H1 (cell line): ENCODE results near the gene PTPN1. TPM values are rescaled to one million over a fixed set of nuclear protein-coding genes. Genes with fewer than 3 reads are reported as not detected.

Source experiments
- CTCF ChIA-PET: fragments of 300-600 bp; sonication (Branson Sonifier 250); formaldehyde crosslinking; loops from one replicate; lab custom pipeline; 2021; ENCODE audit not compliant: partially characterized antibody; lab: Charles Lee
- POLR2A ChIA-PET: fragments of 300-600 bp; sonication (Branson Sonifier 250); formaldehyde crosslinking; loops from one replicate; lab custom pipeline; 2021; ENCODE audit warnings: inconsistent platforms; ENCODE audit not compliant: partially characterized antibody; lab: Charles Lee
- DNase-seq, 2 experiments: peaks; one replicate each; pipeline versions ENCODE4 v3.0.0 to v3.0.0-alpha.2; 2010 to 2022; ENCODE audit warnings: low spot score in 2 of 2, low read depth in 1 of 2, mixed read lengths in 1 of 2
- FAIRE-seq: peaks from 2 replicates; lab custom pipeline; 2011; peaks lifted over from hg19 to GRCh38; lab: Jason Lieb, UNC
- H2AFZ ChIP-seq: 2 replicates; pipeline ENCODE4 v1.8.1; 2012; ENCODE audit warnings: low read length, inconsistent platforms
- H2AK5ac ChIP-seq: 2 replicates; pipeline ENCODE4 v1.6.1; 2013; ENCODE audit warnings: low read depth, low read length
- H2BK120ac ChIP-seq: replicated peaks from 2 replicates; pipeline ENCODE3; 2013; ENCODE audit warnings: low read depth, low read length, inconsistent platforms
- H2BK12ac ChIP-seq: 2 replicates; pipeline ENCODE4 v1.6.1; 2013; ENCODE audit warnings: low read depth, low read length
- H2BK15ac ChIP-seq: 2 replicates; pipeline ENCODE4 v1.6.1; 2013; ENCODE audit warnings: low read length
- H2BK20ac ChIP-seq: 2 replicates; pipeline ENCODE4 v1.6.1; 2013; ENCODE audit warnings: low read length
- H2BK5ac ChIP-seq: 2 replicates; pipeline ENCODE4 v1.6.1; 2013; ENCODE audit warnings: low read depth, low read length
- H3K14ac ChIP-seq: 2 replicates; pipeline ENCODE4 v1.6.1; 2013; ENCODE audit warnings: inconsistent platforms; ENCODE audit not compliant: insufficient read length
- H3K18ac ChIP-seq: 2 replicates; pipeline ENCODE4 v1.6.1; 2013; ENCODE audit warnings: low read length; ENCODE audit errors: extremely low read depth
- H3K23ac ChIP-seq: 2 replicates; pipeline ENCODE4 v1.6.1; 2013; ENCODE audit warnings: inconsistent platforms; ENCODE audit not compliant: insufficient read length
- H3K23me2 ChIP-seq: 2 replicates; pipeline ENCODE4 v1.6.1; 2013; ENCODE audit warnings: low read depth, low read length
- H3K27ac ChIP-seq: 2 replicates; pipeline ENCODE4 v1.6.1; 2011; ENCODE audit warnings: low read depth, low read length, inconsistent platforms
- H3K27me3 ChIP-seq, 4 experiments: replicated peaks in 1 of 4; 1 replicate in 1 of 4; 2 replicates in 3 of 4; pipeline versions ENCODE4 v1.6.1 to v1.8.1; 2011 to 2013; ENCODE audit warnings: low read length in 3 of 4, mild to moderate bottlenecking in 3 of 4, inconsistent platforms in 2 of 4, mixed read lengths in 2 of 4, moderate library complexity in 1 of 4; ENCODE audit not compliant: control insufficient read depth in 3 of 4, insufficient read depth in 3 of 4; ENCODE audit errors: extremely low read depth in 1 of 4
- H3K36me3 ChIP-seq, 4 experiments: 2 replicates each; pipeline versions ENCODE4 v1.6.1 to v1.8.1; 2011 to 2013; ENCODE audit warnings: mild to moderate bottlenecking in 4 of 4, low read length in 3 of 4, moderate library complexity in 2 of 4, control low read depth in 1 of 4, inconsistent platforms in 1 of 4; ENCODE audit not compliant: insufficient read depth in 4 of 4, control insufficient read depth in 2 of 4
- H3K4ac ChIP-seq: replicated peaks from 2 replicates; pipeline ENCODE3; 2013; ENCODE audit warnings: low read length, low read depth, mixed read lengths, inconsistent platforms; ENCODE audit not compliant: insufficient read length
- H3K4me1 ChIP-seq, 4 experiments: replicated peaks in 1 of 4; 1 replicate in 1 of 4; 2 replicates in 3 of 4; pipeline versions ENCODE4 v1.6.1 to v1.8.1; 2011 to 2013; ENCODE audit warnings: low read length in 3 of 4, inconsistent platforms in 2 of 4, mixed read lengths in 1 of 4; ENCODE audit not compliant: insufficient read depth in 4 of 4, control insufficient read depth in 3 of 4
- H3K4me2 ChIP-seq, 2 experiments: 2 replicates each; pipeline versions ENCODE4 v1.6.1 to v1.8.1; 2011 to 2013; ENCODE audit warnings: low read depth in 2 of 2, low read length in 2 of 2, control low read depth in 1 of 2, inconsistent platforms in 1 of 2, mild to moderate bottlenecking in 1 of 2; ENCODE audit not compliant: insufficient read depth in 1 of 2
- H3K4me3 ChIP-seq, 4 experiments: fragments of 200-600, 300-600 bp in 1 of 4; sonication (generic), shearing (Covaris generic), sonication (Bioruptor Twin) in 1 of 4; 2 replicates each; pipeline versions ENCODE4 v1.5.1 to v1.8.1; 2011 to 2016; ENCODE audit warnings: low read length in 4 of 4, low read depth in 3 of 4, control low read depth in 2 of 4, inconsistent platforms in 2 of 4, mild to moderate bottlenecking in 2 of 4, mixed read lengths in 1 of 4, moderate library complexity in 1 of 4; ENCODE audit not compliant: insufficient read depth in 2 of 4; ENCODE audit errors: extremely low read depth in 1 of 4
- H3K56ac ChIP-seq: replicated peaks from 2 replicates; pipeline ENCODE3; 2013; ENCODE audit warnings: low read depth, mild to moderate bottlenecking, mixed read lengths, low read length, inconsistent platforms; ENCODE audit not compliant: insufficient read length
- H3K79me1 ChIP-seq: 2 replicates; pipeline ENCODE4 v1.6.1; 2013; ENCODE audit warnings: low read depth, low read length, control low read depth
- H3K79me2 ChIP-seq, 2 experiments: 2 replicates each; pipeline versions ENCODE4 v1.6.1 to v1.8.1; 2012 to 2013; ENCODE audit warnings: low read length in 2 of 2, mild to moderate bottlenecking in 2 of 2, inconsistent platforms in 1 of 2; ENCODE audit not compliant: insufficient read depth in 2 of 2, control insufficient read depth in 1 of 2
- H3K9ac ChIP-seq, 4 experiments: replicated peaks in 1 of 4; 1 replicate in 1 of 4; 2 replicates in 3 of 4; pipeline versions ENCODE4 v1.6.1 to v1.8.1; 2011 to 2013; ENCODE audit warnings: low read depth in 3 of 4, low read length in 3 of 4, control low read depth in 2 of 4, mild to moderate bottlenecking in 2 of 4, moderate library complexity in 2 of 4, inconsistent platforms in 1 of 4; ENCODE audit errors: extremely low read depth in 1 of 4
- H3K9me3 ChIP-seq, 2 experiments: 2 replicates each; pipeline versions ENCODE4 v1.6.1 to v1.8.1; 2012 to 2013; ENCODE audit warnings: mild to moderate bottlenecking in 2 of 2, moderate library complexity in 2 of 2, control low read depth in 1 of 2, inconsistent platforms in 1 of 2, low read depth in 1 of 2, low read length in 1 of 2, mixed read lengths in 1 of 2; ENCODE audit not compliant: insufficient read depth in 2 of 2
- H4K20me1 ChIP-seq, 2 experiments: replicated peaks in 1 of 2; 2 replicates each; pipeline versions ENCODE3 to v1.8.1; 2011 to 2013; ENCODE audit warnings: inconsistent platforms in 2 of 2, low read length in 2 of 2, mild to moderate bottlenecking in 1 of 2; ENCODE audit not compliant: insufficient read depth in 2 of 2, control insufficient read depth in 1 of 2
- H4K5ac ChIP-seq: 2 replicates; pipeline ENCODE4 v1.6.1; 2013; ENCODE audit warnings: low read length, low read depth, mixed read lengths, inconsistent platforms; ENCODE audit not compliant: insufficient read length
- H4K8ac ChIP-seq: 2 replicates; pipeline ENCODE4 v1.8.0; 2013; ENCODE audit warnings: mild to moderate bottlenecking, moderate library complexity, low read length, inconsistent platforms; ENCODE audit not compliant: insufficient read depth; ENCODE audit errors: extremely low read depth
- H4K91ac ChIP-seq: replicated peaks from 2 replicates; pipeline ENCODE3; 2013; ENCODE audit warnings: low read length, mixed read lengths, inconsistent platforms; ENCODE audit not compliant: insufficient read length
- JUN ChIP-seq: IDR thresholded peaks from 2 replicates; pipeline ENCODE4 v1.6.1; 2011; ENCODE audit warnings: low read depth, mild to moderate bottlenecking, improper control_type of control experiment, low read length
- JUND ChIP-seq: IDR thresholded peaks from 2 replicates; pipeline ENCODE4 v1.6.1; 2011; ENCODE audit warnings: mild to moderate bottlenecking, improper control_type of control experiment, low read length
- POU5F1 ChIP-seq: IDR thresholded peaks from 2 replicates; pipeline ENCODE4 v1.6.1; 2011; ENCODE audit warnings: low read depth, mild to moderate bottlenecking, low read length, moderate library complexity
- RXRA ChIP-seq: IDR thresholded peaks from 2 replicates; pipeline ENCODE4 v1.6.1; 2011; ENCODE audit warnings: low read depth, mild to moderate bottlenecking, low read length, moderate library complexity; ENCODE audit not compliant: insufficient read depth
- SIN3A ChIP-seq, 2 experiments: IDR thresholded peaks in 1 of 2; conservative IDR thresholded peaks in 1 of 2; 2 replicates each; pipeline ENCODE4 v1.6.1; 2011 to 2012; ENCODE audit warnings: low read length in 2 of 2, improper control_type of control experiment in 1 of 2, low read depth in 1 of 2, mild to moderate bottlenecking in 1 of 2
- SUZ12 ChIP-seq: fragments of 200-600 bp; sonication (generic); IDR thresholded peaks from 2 replicates; pipeline ENCODE4 v1.6.1; 2012; ENCODE audit warnings: mild to moderate bottlenecking, inconsistent platforms, low read length, moderate library complexity, mixed read lengths
- WGBS, 2 experiments: shearing (Covaris generic) in 1 of 2; methylation state at CpG; one replicate each; pipeline versions ENCODE4 v1.1.6 to v1.1.7; 2013 to 2015; ENCODE audit warnings: low lambda C conversion rate in 2 of 2, mixed read lengths in 2 of 2, inconsistent platforms in 1 of 2, low coverage in 1 of 2, missing lambda C conversion rate in 1 of 2; ENCODE audit not compliant: insufficient replicate concordance in 2 of 2, insufficient coverage in 1 of 2, insufficient read length in 1 of 2; ENCODE audit errors: extremely low coverage in 1 of 2, missing lambda C conversion rate in 1 of 2; 5-methylcytosine and 5-hydroxymethylcytosine counted together
- polyA plus RNA-seq, 7 experiments: library from polyadenylated mRNA; depleted of rRNA in 3 of 7; stranded (reverse) in 5 of 7; unstranded in 2 of 7; fragments of >200 nt in 5 of 7; fragments of 200-250 nt in 2 of 7; gene quantifications; 1 replicate in 5 of 7; 2 replicates in 1 of 7; 4 replicates in 1 of 7; pipeline versions ENCODE4 v1.2.1 to v1.2.3, GENCODE V29; 2011 to 2013; ENCODE audit warnings: missing spikeins in 2 of 7, mixed read lengths in 2 of 7
- total RNA-seq: library from RNA; stranded (reverse); fragmentation: NEBNext Ultra II Directional; extraction: Animal tissue kit (Norgen Biotek cat#: 25700); gene quantifications from 2 replicates; pipeline ENCODE4 v1.2.1, GENCODE V29; 2021
- TF ChIP-seq, protein P1 (sequence below): IDR thresholded peaks from 2 replicates; pipeline ENCODE4 v1.6.1; 2012; ENCODE audit warnings: low read length, inconsistent platforms
- TF ChIP-seq, protein P2 (sequence below), 3 experiments: IDR thresholded peaks; 1 replicate in 2 of 3; 2 replicates in 1 of 3; pipeline versions ENCODE4 v1.5.1 to v1.6.1; 2011; ENCODE audit warnings: low read length in 3 of 3, mild to moderate bottlenecking in 3 of 3, inconsistent platforms in 2 of 3, low read depth in 1 of 3, moderate library complexity in 1 of 3; ENCODE audit not compliant: insufficient read depth in 1 of 3; ENCODE audit errors: control extremely low read depth in 1 of 3

The PTPN1 gene
- total and polyA plus RNA-seq, 2 of the 8 experiments (the other 6 are each of a cell fraction or from before 2014, with no cell fraction given): 18.6 to 32.1 TPM

DNA sequence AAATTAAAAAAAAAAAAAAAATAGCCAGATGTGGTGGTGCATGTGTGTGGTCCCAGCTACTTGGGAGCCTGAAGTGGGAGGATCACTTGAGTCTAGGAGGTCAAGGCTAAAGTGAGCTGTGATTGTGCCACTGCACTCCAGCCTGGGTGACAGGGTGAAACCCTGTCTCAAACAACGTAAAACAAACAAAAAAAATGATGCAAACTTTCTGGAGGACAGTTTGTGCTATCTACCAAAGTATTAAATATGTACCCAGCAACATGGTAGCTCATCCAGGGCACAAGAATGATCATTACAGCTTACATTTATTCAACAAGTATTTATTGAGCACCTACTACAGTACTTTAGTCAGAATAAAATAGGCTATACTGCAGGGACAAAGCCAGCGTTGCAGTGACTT is 40.4 kb upstream of the PTPN1 start:
- Histone ChIP-seq H3K23ac (no peak overlapping the region), H2AK5ac (no peak overlapping the region), H3K27me3 (no peaks in the 10 kb centered on the region), H3K18ac (no peak overlapping the region), H2AFZ (no peak overlapping the region), H4K91ac (no peak overlapping the region), H3K4me2 (no peak overlapping the region), H3K4me3 (no peak overlapping the region), H2BK12ac (no peak overlapping the region), H2BK5ac (no peak overlapping the region), H3K79me2 (no peaks in the 10 kb centered on the region), H2BK15ac (no peak overlapping the region), H4K20me1 (no peaks in the 10 kb centered on the region), H3K79me1 (no peaks in the 10 kb centered on the region), H3K9me3 (no peaks in the 10 kb centered on the region), H3K23me2 (no peaks in the 10 kb centered on the region), H3K36me3 (no peaks in the 10 kb centered on the region), H3K14ac (no peak overlapping the region), H3K4me1 (no peaks in the 10 kb centered on the region), H4K8ac (no peak overlapping the region), H3K27ac (no peak overlapping the region), H2BK20ac (no peak overlapping the region), H3K56ac (no peak overlapping the region), H3K9ac (no peak overlapping the region), H2BK120ac (no peak overlapping the region), H4K5ac (no peak overlapping the region), H3K4ac (no peak overlapping the region)
- DNase-seq: no peak
- WGBS, 2 experiments: 95% methylated on average over 2 of the region's 2 CpGs; no CpG with 5 or more reads in 1 of the 2 experiments
- POLR2A ChIA-PET: no interaction called here
- TF ChIP-seq JUN (no peak), POU5F1 (no peak), SIN3A (conservative IDR thresholded peaks at IDR 0.05 in 1 of 2, IDR thresholded peaks at IDR 0.05 in 1 of 2; ENCODE audit: low read depth in 1 of 2, low read length in 2 of 2) (no peak), SUZ12 (no peak), RXRA (no peak), JUND (no peak)
- TF ChIP-seq, protein P1, sequence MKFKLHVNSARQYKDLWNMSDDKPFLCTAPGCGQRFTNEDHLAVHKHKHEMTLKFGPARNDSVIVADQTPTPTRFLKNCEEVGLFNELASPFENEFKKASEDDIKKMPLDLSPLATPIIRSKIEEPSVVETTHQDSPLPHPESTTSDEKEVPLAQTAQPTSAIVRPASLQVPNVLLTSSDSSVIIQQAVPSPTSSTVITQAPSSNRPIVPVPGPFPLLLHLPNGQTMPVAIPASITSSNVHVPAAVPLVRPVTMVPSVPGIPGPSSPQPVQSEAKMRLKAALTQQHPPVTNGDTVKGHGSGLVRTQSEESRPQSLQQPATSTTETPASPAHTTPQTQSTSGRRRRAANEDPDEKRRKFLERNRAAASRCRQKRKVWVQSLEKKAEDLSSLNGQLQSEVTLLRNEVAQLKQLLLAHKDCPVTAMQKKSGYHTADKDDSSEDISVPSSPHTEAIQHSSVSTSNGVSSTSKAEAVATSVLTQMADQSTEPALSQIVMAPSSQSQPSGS: no peak
- TF ChIP-seq, protein P2, sequence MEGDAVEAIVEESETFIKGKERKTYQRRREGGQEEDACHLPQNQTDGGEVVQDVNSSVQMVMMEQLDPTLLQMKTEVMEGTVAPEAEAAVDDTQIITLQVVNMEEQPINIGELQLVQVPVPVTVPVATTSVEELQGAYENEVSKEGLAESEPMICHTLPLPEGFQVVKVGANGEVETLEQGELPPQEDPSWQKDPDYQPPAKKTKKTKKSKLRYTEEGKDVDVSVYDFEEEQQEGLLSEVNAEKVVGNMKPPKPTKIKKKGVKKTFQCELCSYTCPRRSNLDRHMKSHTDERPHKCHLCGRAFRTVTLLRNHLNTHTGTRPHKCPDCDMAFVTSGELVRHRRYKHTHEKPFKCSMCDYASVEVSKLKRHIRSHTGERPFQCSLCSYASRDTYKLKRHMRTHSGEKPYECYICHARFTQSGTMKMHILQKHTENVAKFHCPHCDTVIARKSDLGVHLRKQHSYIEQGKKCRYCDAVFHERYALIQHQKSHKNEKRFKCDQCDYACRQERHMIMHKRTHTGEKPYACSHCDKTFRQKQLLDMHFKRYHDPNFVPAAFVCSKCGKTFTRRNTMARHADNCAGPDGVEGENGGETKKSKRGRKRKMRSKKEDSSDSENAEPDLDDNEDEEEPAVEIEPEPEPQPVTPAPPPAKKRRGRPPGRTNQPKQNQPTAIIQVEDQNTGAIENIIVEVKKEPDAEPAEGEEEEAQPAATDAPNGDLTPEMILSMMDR (IDR thresholded peaks at IDR 0.05; ENCODE audit: control extremely low read depth in 1 of 3, insufficient read depth in 1 of 3, low read depth in 1 of 3, low read length in 3 of 3): no peak
- FAIRE-seq: no peak
- CTCF ChIA-PET: interaction anchor here (0.6 to 2.3 kb wide), 4 partner anchors 10 to 943 kb away, joined by 3 to 7 read pairs (median 6); no protein-coding TSS in a partner anchor
